BLaER1 treated with 17β-estradiol and CSF1 and Interleukin-3, amounts not matched to agents 10 nM and 100 nM (cell line): Measurements from ENCODE around the gene HIBCH.
"Not testable (repeated sequence)": the region's sequence is repeated elsewhere in the genome, so short reads cannot be mapped to it uniquely, and the experiment has no call there.

Source experiments
- H3K27ac ChIP-seq, 11 experiments: shearing (Covaris generic); formaldehyde crosslinking; 2 replicates each; pipeline ENCODE4 v1.8.1; 2022
- H3K27me3 ChIP-seq, 11 experiments: shearing (Covaris generic); formaldehyde crosslinking; 2 replicates each; pipeline ENCODE4 v1.8.1; 2022
- H3K36me3 ChIP-seq, 11 experiments: shearing (Covaris generic); formaldehyde crosslinking; 2 replicates each; pipeline ENCODE4 v1.8.1; 2022
- H3K4me1 ChIP-seq, 10 experiments: shearing (Covaris generic); formaldehyde crosslinking; 2 replicates each; pipeline ENCODE4 v1.8.1; 2022
- H3K4me2 ChIP-seq, 11 experiments: shearing (Covaris generic); formaldehyde crosslinking; 2 replicates each; pipeline ENCODE4 v1.8.1; 2022
- H3K4me3 ChIP-seq, 10 experiments: shearing (Covaris generic); formaldehyde crosslinking; 2 replicates each; pipeline ENCODE4 v1.8.1; 2022
- H3K9ac ChIP-seq, 11 experiments: shearing (Covaris generic); formaldehyde crosslinking; 2 replicates each; pipeline ENCODE4 v1.8.1; 2022
- H3K9me3 ChIP-seq, 11 experiments: shearing (Covaris generic); formaldehyde crosslinking; replicated peaks in 1 of 11; 2 replicates each; pipeline ENCODE4 v1.8.1; 2022
- H4K20me1 ChIP-seq, 11 experiments: shearing (Covaris generic); formaldehyde crosslinking; 2 replicates each; pipeline ENCODE4 v1.8.1; 2022
- Cebpa-rat ChIP-seq, 11 experiments: shearing (Covaris generic); IDR thresholded peaks; 2 replicates each; pipeline ENCODE4 v1.8.1; 2022

Gene HIBCH

GRCh38 chr2:190271783-190272456 lies 47.7 kb downstream of the HIBCH start:
- TF ChIP-seq Cebpa-rat (IDR thresholded peaks at IDR 0.05), result no peak

DNA sequence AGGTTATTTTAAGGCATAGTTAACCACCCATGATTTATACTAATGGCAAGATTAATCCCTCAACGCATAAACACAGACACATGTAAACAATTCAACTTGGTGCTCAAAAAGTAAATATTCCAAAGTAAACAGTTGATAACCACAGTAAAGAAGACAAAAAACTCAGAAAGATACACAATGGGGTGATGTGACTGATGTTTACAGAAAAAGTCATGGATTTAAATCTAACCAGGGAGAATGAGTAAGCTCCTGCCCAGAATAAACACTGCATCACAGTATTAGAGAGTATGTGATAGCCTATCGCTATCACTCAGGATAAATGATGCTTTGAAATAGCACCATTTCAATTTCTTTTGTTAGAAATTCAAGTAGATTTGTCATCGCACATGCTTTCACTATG lies 49.3 kb downstream of the HIBCH start:
- Histone ChIP-seq H3K4me3 (no peak overlapping the region), H3K4me1 (0 out of 20 replicates have a peak, but pooled peaks cover 0 to 6% (median 0%) of the 10 kb centered on the region in 10 experiments), H3K4me2 (no peak overlapping the region), H4K20me1 (no peaks in the 10 kb centered on the region), H3K9ac (no peak overlapping the region), H3K9me3 (peaks cover 1 to 12% (median 5%) of the 10 kb centered on the region in 11 experiments; a peak in 13 of 22 replicates), H3K36me3 (peaks cover 12 to 38% (median 21%) of the 10 kb centered on the region in 11 experiments; a peak in 20 of 22 replicates), H3K27me3 (no peaks in the 10 kb centered on the region), H3K27ac (no peak overlapping the region)
- TF ChIP-seq Cebpa-rat (IDR thresholded peaks at IDR 0.05), result no peak

More at GRCh38 chr2:190271783-190272456, 47.7 kb downstream of the HIBCH start:
- H3K4me1 ChIP-seq, result 0 out of 20 replicates have a peak, but pooled peaks cover 0 to 6% (median 0%) of the 10 kb centered on the region in 10 experiments
- peaks cover 0 to 5% (median 0%) of the 10 kb centered on the region in 11 experiments; a peak in 4 of 22 replicates for H3K9me3 ChIP-seq
- no peaks in the 10 kb centered on the region for H4K20me1 ChIP-seq
- no peak overlapping the region for H3K4me3 ChIP-seq
- H3K36me3 ChIP-seq, result peaks cover 5 to 39% (median 25%) of the 10 kb centered on the region in 11 experiments; a peak in 18 of 22 replicates
- no peak overlapping the region for H3K27ac ChIP-seq
- no peak overlapping the region for H3K4me2 ChIP-seq
- no peaks in the 10 kb centered on the region for H3K27me3 ChIP-seq
- no peak overlapping the region for H3K9ac ChIP-seq

GRCh38 chr2:190269699-190270098 lies 49.9 kb downstream of the HIBCH start:
- H3K9ac ChIP-seq, H3K4me1 ChIP-seq: not testable (repeated sequence)

DNA sequence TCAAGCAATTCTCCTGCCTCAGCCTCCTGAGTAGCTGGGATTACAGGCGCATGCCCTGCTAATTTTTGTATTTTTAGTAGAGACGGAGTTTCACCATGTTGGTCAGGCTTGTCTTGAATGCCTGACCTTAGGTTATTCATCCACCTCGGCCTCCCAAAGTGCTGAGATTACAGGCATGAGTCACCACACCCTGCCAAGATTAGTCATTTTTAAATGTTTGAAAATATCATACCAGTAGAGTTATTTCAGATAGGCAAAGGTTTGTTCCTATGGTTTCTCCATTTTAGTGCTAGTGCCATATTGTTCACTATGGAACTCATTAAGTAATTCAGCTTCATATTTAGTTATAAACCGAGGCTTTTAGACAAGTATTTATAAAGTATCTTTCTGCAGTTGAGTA lies 52.3 kb downstream of the HIBCH start:
- peaks cover 12 to 34% (median 20%) of the 10 kb centered on the region in 11 experiments; a peak in 19 of 22 replicates for H3K36me3 ChIP-seq
- peaks cover 5 to 20% (median 9%) of the 10 kb centered on the region in 11 experiments; a peak in 14 of 22 replicates for H3K9me3 ChIP-seq
- H3K4me1 ChIP-seq, result 0 out of 20 replicates have a peak, but pooled peaks cover 0 to 6% (median 0%) of the 10 kb centered on the region in 10 experiments
- no peak overlapping the region for H3K27ac ChIP-seq
- no peak overlapping the region for H3K9ac ChIP-seq
- no peak overlapping the region for H3K4me2 ChIP-seq
- no peaks in the 10 kb centered on the region for H3K27me3 ChIP-seq
- no peak for TF ChIP-seq Cebpa-rat (IDR thresholded peaks at IDR 0.05)
- H4K20me1 ChIP-seq, result no peaks in the 10 kb centered on the region
- no peak overlapping the region for H3K4me3 ChIP-seq

More at GRCh38 chr2:190269699-190270098, 49.9 kb downstream of the HIBCH start:
- H3K27ac ChIP-seq, H3K27me3 ChIP-seq, H4K20me1 ChIP-seq, H3K4me3 ChIP-seq, H3K4me2 ChIP-seq: not testable (repeated sequence)
- Histone ChIP-seq H3K9me3 (peaks cover 5 to 18% (median 8%) of the 10 kb centered on the region in 11 experiments; a peak in 14 of 22 replicates), H3K36me3 (peaks cover 12 to 40% (median 23%) of the 10 kb centered on the region in 11 experiments; a peak in 19 of 22 replicates)

DNA sequence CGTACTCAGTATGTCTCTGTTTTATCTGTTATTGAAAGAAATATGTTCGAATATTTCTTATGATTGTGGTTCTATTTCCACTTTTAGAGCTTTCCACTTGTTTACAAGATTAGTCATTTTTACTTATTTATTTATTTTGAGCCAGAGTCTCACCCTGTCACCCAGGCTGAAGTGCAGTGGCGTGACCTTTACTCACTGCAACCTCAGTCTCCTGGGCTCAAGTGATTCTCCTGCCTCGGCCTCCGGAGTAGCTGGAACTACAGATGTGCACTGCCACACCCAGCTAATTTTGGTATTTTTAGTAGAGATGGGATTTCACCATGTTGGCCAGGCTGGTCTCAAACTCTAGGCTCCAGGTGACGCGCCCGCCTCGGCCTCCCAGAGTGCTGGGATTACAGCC lies 53.3 kb downstream of the HIBCH start:
- no peak for TF ChIP-seq Cebpa-rat (IDR thresholded peaks at IDR 0.05)

GRCh38 chr2:190261851-190262250 lies 57.8 kb downstream of the HIBCH start:
- Histone ChIP-seq H3K4me3 (no peak overlapping the region), H3K9me3 (peaks cover 15 to 37% (median 25%) of the 10 kb centered on the region in 11 experiments; a peak in 21 of 22 replicates), H4K20me1 (no peaks in the 10 kb centered on the region), H3K27me3 (no peaks in the 10 kb centered on the region), H3K27ac (no peak overlapping the region), H3K9ac (no peak overlapping the region), H3K36me3 (peaks cover 28 to 63% (median 41%) of the 10 kb centered on the region in 11 experiments), H3K4me2 (no peak overlapping the region), H3K4me1 (no peaks in the 10 kb centered on the region)
- TF ChIP-seq Cebpa-rat (IDR thresholded peaks at IDR 0.05), result no peak

More for the DNA sequence above, 53.3 kb downstream of the HIBCH start:
- 0 out of 20 replicates have a peak, but pooled peaks cover 0 to 6% (median 0%) of the 10 kb centered on the region in 10 experiments for H3K4me1 ChIP-seq
- no peaks in the 10 kb centered on the region for H3K27me3 ChIP-seq
- H4K20me1 ChIP-seq, result no peaks in the 10 kb centered on the region
- H3K27ac ChIP-seq, result no peak overlapping the region
- no peak overlapping the region for H3K9ac ChIP-seq
- no peak overlapping the region for H3K4me2 ChIP-seq
- peaks cover 12 to 37% (median 19%) of the 10 kb centered on the region in 11 experiments; a peak in 19 of 22 replicates for H3K36me3 ChIP-seq
- no peak overlapping the region for H3K4me3 ChIP-seq
- H3K9me3 ChIP-seq, result peaks cover 5 to 20% (median 9%) of the 10 kb centered on the region in 11 experiments; a peak in 14 of 22 replicates

- Histone ChIP-seq H4K20me1 (no peaks in the 10 kb centered on the region), H3K4me3 (no peak overlapping the region), H3K27ac (no peak overlapping the region), H3K9ac (no peak overlapping the region), H3K4me1 (no peaks in the 10 kb centered on the region), H3K4me2 (no peak overlapping the region), H3K9me3 (peaks cover 11 to 27% (median 15%) of the 10 kb centered on the region in 11 experiments; a peak in 21 of 22 replicates), H3K36me3 (peaks cover 55 to 97% (median 69%) of the 10 kb centered on the region in 11 experiments), H3K27me3 (no peaks in the 10 kb centered on the region)
- no peak for TF ChIP-seq Cebpa-rat (IDR thresholded peaks at IDR 0.05)
Observed at GRCh38 chr2:190256087-190256486, 63.5 kb downstream of the HIBCH start.

DNA sequence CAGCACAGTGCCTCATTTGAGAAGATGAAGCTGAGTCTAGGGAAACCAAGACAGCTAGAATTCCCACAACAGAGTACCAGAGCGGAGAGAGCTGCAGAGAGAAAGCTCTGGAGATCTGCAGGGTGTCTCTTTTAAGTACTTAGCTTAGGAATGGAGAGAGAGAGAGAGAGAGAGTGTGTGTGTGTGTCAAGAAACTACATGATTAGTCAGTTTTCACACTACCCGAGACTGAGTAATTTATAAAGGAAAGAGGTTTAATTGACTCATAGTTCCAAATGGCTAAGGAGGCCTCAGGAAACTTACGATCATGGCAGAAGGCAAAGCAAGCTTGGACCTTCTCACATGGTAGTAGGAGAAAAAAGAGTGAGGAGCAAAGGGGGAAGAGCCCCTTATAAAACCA lies 64.0 kb downstream of the HIBCH start:
- Histone ChIP-seq H3K4me1 (0 out of 20 replicates have a peak, but pooled peaks cover 0 to under 1% (median 0%) of the 10 kb centered on the region in 10 experiments), H3K27ac (no peak overlapping the region), H3K9me3 (peaks cover 11 to 27% (median 15%) of the 10 kb centered on the region in 11 experiments; a peak in 21 of 22 replicates), H3K4me3 (no peak overlapping the region), H3K9ac (no peak overlapping the region), H3K27me3 (no peaks in the 10 kb centered on the region), H4K20me1 (no peaks in the 10 kb centered on the region), H3K36me3 (peaks cover 55 to 97% (median 72%) of the 10 kb centered on the region in 11 experiments), H3K4me2 (no peak overlapping the region)
- no peak for TF ChIP-seq Cebpa-rat (IDR thresholded peaks at IDR 0.05)

DNA sequence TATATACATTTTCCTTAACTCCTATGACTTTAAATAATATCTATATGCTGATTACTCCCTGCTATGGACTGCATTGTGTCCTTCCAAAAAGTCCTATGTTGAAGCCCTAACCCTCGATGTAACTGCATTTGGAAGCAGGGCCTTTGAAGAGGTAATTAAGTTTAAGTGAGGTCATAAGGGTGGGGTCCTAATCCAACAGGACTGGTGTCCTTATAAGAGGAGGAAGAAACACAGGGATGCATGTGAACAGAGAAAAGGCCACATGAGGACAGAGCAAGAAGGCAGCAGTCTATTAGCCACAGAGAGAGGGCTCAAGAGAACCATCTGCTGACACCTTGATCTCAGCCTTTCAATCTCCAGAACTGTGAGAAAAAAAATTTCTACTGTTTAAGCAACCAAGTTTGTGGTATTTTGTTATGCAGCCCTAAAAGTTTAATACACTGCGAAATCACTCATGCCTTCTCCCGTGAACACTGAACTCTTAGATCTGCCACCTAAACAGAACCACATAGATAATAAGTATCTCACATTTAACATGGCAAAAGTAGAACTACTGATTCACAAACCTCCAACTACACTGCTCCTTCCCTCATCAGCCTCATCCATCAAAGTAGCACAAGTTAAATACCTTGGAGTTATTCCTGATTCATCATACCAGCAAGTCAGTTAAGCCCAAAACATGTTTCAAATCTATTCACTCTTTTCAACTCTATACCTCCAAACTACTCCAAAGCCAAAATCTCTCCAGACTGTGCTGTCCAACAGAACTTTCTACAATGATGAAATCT lies 65.4 kb downstream of the HIBCH start:
- Histone ChIP-seq H4K20me1 (no peaks in the 10 kb centered on the region), H3K4me2 (no peak overlapping the region), H3K27ac (no peak overlapping the region), H3K9ac (no peak overlapping the region), H3K4me1 (0 out of 20 replicates have a peak, but pooled peaks cover 0 to 4% (median 0%) of the 10 kb centered on the region in 10 experiments), H3K9me3 (peaks cover 11 to 25% (median 15%) of the 10 kb centered on the region in 11 experiments; a peak in 21 of 22 replicates), H3K4me3 (no peak overlapping the region), H3K27me3 (no peaks in the 10 kb centered on the region), H3K36me3 (peaks cover 57 to 97% (median 72%) of the 10 kb centered on the region in 11 experiments)
- no peak for TF ChIP-seq Cebpa-rat (IDR thresholded peaks at IDR 0.05)
